Heart right ventricle (tissue), 16 donors: ENCODE data around the gene FCAMR. TPM values are rescaled to one million over a fixed set of nuclear protein-coding genes. Genes with fewer than 3 reads are reported as not detected.

ENCODE experiments used
- ATAC-seq, 8 donors: fragments of 200-7000 bp; cut with Tn5 transposase; one replicate each; pipeline ENCODE4 v1.9.1; 2020; ENCODE audit warnings: mild to moderate bottlenecking in 8 of 8, moderate library complexity in 8 of 8, moderate number of reproducible peaks in 1 of 8
- DNase-seq, 2 donors: peaks; one replicate each; pipeline ENCODE4 v3.0.0-alpha.2; 2020
- H3K27ac ChIP-seq, 10 donors: fragments of 200-600 bp; sonication (generic) in 2 of 10; one replicate each; pipeline versions ENCODE4 v1.5.0 to v1.8.0; 2020 to 2022; ENCODE audit warnings: mild to moderate bottlenecking in 3 of 10
- H3K27me3 ChIP-seq, 7 donors: fragments of 200-600 bp; one replicate each; pipeline ENCODE4 v1.8.0; 2021 to 2022; ENCODE audit warnings: mild to moderate bottlenecking in 2 of 7
- H3K36me3 ChIP-seq, 9 donors: fragments of 200-600 bp; sonication (generic) in 1 of 9; one replicate each; pipeline versions ENCODE4 v1.5.0 to v1.8.0; 2020 to 2022; ENCODE audit warnings: mild to moderate bottlenecking in 2 of 9
- H3K4me1 ChIP-seq, 9 donors: fragments of 200-600 bp; sonication (generic) in 1 of 9; one replicate each; pipeline versions ENCODE4 v1.5.0 to v1.8.0; 2020 to 2022; ENCODE audit warnings: mild to moderate bottlenecking in 4 of 9
- H3K4me3 ChIP-seq, 10 donors: fragments of 200-600 bp; sonication (generic) in 2 of 10; one replicate each; pipeline versions ENCODE4 v1.5.0 to v1.8.0; 2020 to 2022; ENCODE audit warnings: mild to moderate bottlenecking in 7 of 10, moderate library complexity in 2 of 10
- H3K9me3 ChIP-seq, 11 donors: fragments of 200-600 bp in 10 of 11; sonication (generic) in 2 of 11; one replicate each; pipeline versions ENCODE4 v1.5.0 to v1.8.0; 2013 to 2022; ENCODE audit warnings: mild to moderate bottlenecking in 2 of 11, control low read depth in 1 of 11, moderate library complexity in 1 of 11
- CTCF ChIP-seq, 9 donors: fragments of 200-600 bp; sonication (generic) in 2 of 9; IDR thresholded peaks; one replicate each; pipeline versions ENCODE4 v1.5.0 to v1.8.0; 2021 to 2022; ENCODE audit warnings: antibody characterized with exemption in 9 of 9, mild to moderate bottlenecking in 5 of 9, moderate library complexity in 1 of 9
- WGBS, 2 donors: extraction: QIAGEN DNeasy Blood & Tissue Kit; methylation state at CpG; one replicate each; pipeline ENCODE4 v1.1.7; 2013; ENCODE audit warnings: inconsistent platforms in 1 of 2; 5-methylcytosine and 5-hydroxymethylcytosine counted together
- intact Hi-C, 10 donors: fragments of 100-400 bp; cut with DNase I; formaldehyde crosslinking; loops; one replicate each; pipeline versions ENCODE4 v1.11.1 to v1.14.2; 2022
- polyA plus RNA-seq, 2 donors: library from polyadenylated mRNA; stranded (reverse); fragments of 200-250 nt; gene quantifications; one replicate each; pipeline ENCODE4 v1.2.3, GENCODE V29; 2013
- total RNA-seq, 10 donors: library from RNA; stranded (reverse); fragmentation: NEBNext Ultra II Directional in 3 of 10; extraction: Animal tissue kit (Norgen Biotek cat#: 25700) in 3 of 10; gene quantifications; one replicate each; pipeline versions ENCODE4 v1.2.1 to v1.2.4, GENCODE V29; 2021 to 2023
- donor health status: Arrhythmogenic right ventricular cardiomyopathy.
- donor health status: ischemic (EF 13 %, LVEDD 7.1; RV severe dilation, severe dysfunction).
- donor health status: healthy with polysubstance abuse.
- donor health status: DM: no; HTN: yes; CAD: no.
- donor health status: DM: no; HTN: no; CAD: no.
- donor health status: ischemic (EF 25% LVEDD 6.9; RV normal size, moderate dysfunction).
- donor health status: ischemic (EF 25% LVEDD 5.7; RV mildly dilated, moderate dysfunction).
- donor health status: healthy.
- donor health status: DM: yes; HTN: yes; CAD: no.
- donor health status: Ischemic cardiomyopathy.
- donor health status: ischemic (EF 35%, LVEDD 5.7; RV mildly dilated, moderate dysfunction).
- donor health status: nonischemic (EF 11% LVEDD 7.7; RV severe dilation, severe dysfunction).
- donor health status: DM: yes; HTN: yes; CAD: no.
- donor health status: PGD.
- donor health status: ischemic (EF 29% LVEDD 5.4; RV normal size, mild dysfunction).
- donor health status: nonischemic (EF 23%, LVEDD 6.1; RV moderate dilation, normal function).

Gene FCAMR
- total and polyA plus RNA-seq, 12 donors: not detected

GRCh38 chr1:206958144-206958543 is 12.1 kb downstream of the FCAMR start:
- Histone ChIP-seq H3K9me3 (no peaks in the 10 kb centered on the region), H3K27me3 (peaks cover 0 to 18% (median 0%) of the 10 kb centered on the region in 7 donors), H3K4me1 (peaks cover 0 to 19% (median 0%) of the 10 kb centered on the region in 9 donors), H3K27ac (no peak overlapping the region), H3K36me3 (no peaks in the 10 kb centered on the region), H3K4me3 (no peak overlapping the region)
- no peak for TF ChIP-seq CTCF (IDR thresholded peaks at IDR 0.05)
- intact Hi-C loops: no loop called here
- WGBS, 2 donors: 82 to 84% methylated on average over 2 of the region's 2 CpGs
- ATAC-seq: no peak
- no peak for DNase-seq

- no peak for ATAC-seq
- H3K36me3 ChIP-seq: no peaks in the 10 kb centered on the region
- H3K4me1 ChIP-seq: peaks cover 0 to 14% (median 0%) of the 10 kb centered on the region in 9 donors
- intact Hi-C loops: no loop called here
- WGBS, 2 donors: 85% methylated on average over 5 of the region's 5 CpGs
- H3K27me3 ChIP-seq: peaks cover 0 to 18% (median 0%) of the 10 kb centered on the region in 7 donors
- no peak overlapping the region for H3K4me3 ChIP-seq
- no peak for TF ChIP-seq CTCF (IDR thresholded peaks at IDR 0.05)
- DNase-seq: no peak
- no peaks in the 10 kb centered on the region for H3K9me3 ChIP-seq
- H3K27ac ChIP-seq: no peak overlapping the region
These were observed 12.6 kb downstream of the FCAMR start for GRCh38 chr1:206957639-206958038.

GRCh38 chr1:206955476-206956451 is 14.5 kb downstream of the FCAMR start:
- Histone ChIP-seq H3K36me3 (no peaks in the 10 kb centered on the region), H3K27ac (no peak overlapping the region), H3K4me1 (peaks cover 0 to 4% (median 0%) of the 10 kb centered on the region in 9 donors), H3K27me3 (peaks cover 0 to 17% (median 0%) of the 10 kb centered on the region in 7 donors), H3K9me3 (no peaks in the 10 kb centered on the region), H3K4me3 (no peak overlapping the region)
- ATAC-seq (peak in 1 of 8 donors; percentile 41), DNase-seq (no peak)
- no peak for TF ChIP-seq CTCF (IDR thresholded peaks at IDR 0.05)
- 60 to 69% methylated on average over 11 of the region's 11 CpGs for WGBS, 2 donors
- intact Hi-C loops: no loop called here

GRCh38 chr1:206954459-206955342 is 15.6 kb downstream of the FCAMR start:
- H3K9me3 ChIP-seq: peaks cover 0 to 2% (median 0%) of the 10 kb centered on the region in 11 donors
- 81 to 86% methylated on average over 10 of the region's 10 CpGs for WGBS, 2 donors
- TF ChIP-seq CTCF (IDR thresholded peaks at IDR 0.05): no peak
- ATAC-seq (no peak), DNase-seq (no peak)
- H3K4me3 ChIP-seq: no peak overlapping the region
- peaks cover 0 to 7% (median 4%) of the 10 kb centered on the region in 7 donors for H3K27me3 ChIP-seq
- no peak overlapping the region for H3K27ac ChIP-seq
- intact Hi-C loops: no loop called here
- H3K4me1 ChIP-seq: peaks cover 0 to 4% (median 0%) of the 10 kb centered on the region in 9 donors
- no peaks in the 10 kb centered on the region for H3K36me3 ChIP-seq
